ENCODE results near the gene GPBAR1.

The GPBAR1 gene

DNA sequence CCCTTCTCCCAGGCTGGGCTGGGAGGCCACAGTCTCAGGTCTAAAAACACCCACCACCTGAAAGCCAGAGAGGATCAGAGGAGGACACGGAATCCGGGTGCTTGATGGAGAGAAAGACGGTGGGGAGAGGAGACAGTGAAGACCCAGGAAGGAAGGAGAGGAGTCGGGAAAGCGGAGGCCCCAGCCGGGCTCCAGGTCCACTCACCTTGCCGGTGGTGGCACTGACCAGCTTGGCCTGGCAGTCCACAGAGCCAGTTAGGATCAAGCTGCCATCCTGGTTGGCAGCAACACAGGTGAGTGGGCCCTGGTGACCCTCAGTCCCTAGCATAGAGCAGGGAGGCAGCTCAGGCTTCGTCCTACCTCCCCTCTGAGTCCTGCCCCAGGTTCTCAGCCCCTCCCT lies 4.8 kb downstream of the GPBAR1 start:
- no peaks in the 10 kb centered on the region for H3K36me3 ChIP-seq (ENCODE audit: low read length)
- no peaks in the 10 kb centered on the region for H3K9me2 ChIP-seq (replicated peaks; ENCODE audit: insufficient read depth, low read length)
- peaks cover 7% of the 10 kb centered on the region for H3K79me2 ChIP-seq (ENCODE audit: insufficient read depth, low read length)
- no peaks in the 10 kb centered on the region for H3F3A ChIP-seq (ENCODE audit: insufficient read depth)
- H3K4me3 ChIP-seq (ENCODE audit: insufficient read depth, low read length, poor library complexity, severe bottlenecking) = no peak overlapping the region
- H3K27me3 ChIP-seq (ENCODE audit: low read length) = no peaks in the 10 kb centered on the region
- no peak overlapping the region for H3K4me2 ChIP-seq (ENCODE audit: low read depth, low read length, poor library complexity, severe bottlenecking)
- H2AFZ ChIP-seq (ENCODE audit: low read depth, low read length, severe bottlenecking) = no peak overlapping the region
- H3K9me3 ChIP-seq (ENCODE audit: insufficient read depth, low read length) = no peaks in the 10 kb centered on the region
- no peak overlapping the region for H3K27ac ChIP-seq (ENCODE audit: low read depth, low read length)
- H3K9ac ChIP-seq (ENCODE audit: low read length) = no peak overlapping the region
- no peaks in the 10 kb centered on the region for H4K20me1 ChIP-seq (ENCODE audit: low read depth, low read length)
- TF ChIP-seq, protein P1, sequence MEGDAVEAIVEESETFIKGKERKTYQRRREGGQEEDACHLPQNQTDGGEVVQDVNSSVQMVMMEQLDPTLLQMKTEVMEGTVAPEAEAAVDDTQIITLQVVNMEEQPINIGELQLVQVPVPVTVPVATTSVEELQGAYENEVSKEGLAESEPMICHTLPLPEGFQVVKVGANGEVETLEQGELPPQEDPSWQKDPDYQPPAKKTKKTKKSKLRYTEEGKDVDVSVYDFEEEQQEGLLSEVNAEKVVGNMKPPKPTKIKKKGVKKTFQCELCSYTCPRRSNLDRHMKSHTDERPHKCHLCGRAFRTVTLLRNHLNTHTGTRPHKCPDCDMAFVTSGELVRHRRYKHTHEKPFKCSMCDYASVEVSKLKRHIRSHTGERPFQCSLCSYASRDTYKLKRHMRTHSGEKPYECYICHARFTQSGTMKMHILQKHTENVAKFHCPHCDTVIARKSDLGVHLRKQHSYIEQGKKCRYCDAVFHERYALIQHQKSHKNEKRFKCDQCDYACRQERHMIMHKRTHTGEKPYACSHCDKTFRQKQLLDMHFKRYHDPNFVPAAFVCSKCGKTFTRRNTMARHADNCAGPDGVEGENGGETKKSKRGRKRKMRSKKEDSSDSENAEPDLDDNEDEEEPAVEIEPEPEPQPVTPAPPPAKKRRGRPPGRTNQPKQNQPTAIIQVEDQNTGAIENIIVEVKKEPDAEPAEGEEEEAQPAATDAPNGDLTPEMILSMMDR (IDR thresholded peaks at IDR 0.05; ENCODE audit: insufficient read depth, low read length, poor library complexity, severe bottlenecking) = no peak
- no peak for TF ChIP-seq EZH2phosphoT487 (conservative IDR thresholded peaks at IDR 0.05; ENCODE audit: low read length)

DNA sequence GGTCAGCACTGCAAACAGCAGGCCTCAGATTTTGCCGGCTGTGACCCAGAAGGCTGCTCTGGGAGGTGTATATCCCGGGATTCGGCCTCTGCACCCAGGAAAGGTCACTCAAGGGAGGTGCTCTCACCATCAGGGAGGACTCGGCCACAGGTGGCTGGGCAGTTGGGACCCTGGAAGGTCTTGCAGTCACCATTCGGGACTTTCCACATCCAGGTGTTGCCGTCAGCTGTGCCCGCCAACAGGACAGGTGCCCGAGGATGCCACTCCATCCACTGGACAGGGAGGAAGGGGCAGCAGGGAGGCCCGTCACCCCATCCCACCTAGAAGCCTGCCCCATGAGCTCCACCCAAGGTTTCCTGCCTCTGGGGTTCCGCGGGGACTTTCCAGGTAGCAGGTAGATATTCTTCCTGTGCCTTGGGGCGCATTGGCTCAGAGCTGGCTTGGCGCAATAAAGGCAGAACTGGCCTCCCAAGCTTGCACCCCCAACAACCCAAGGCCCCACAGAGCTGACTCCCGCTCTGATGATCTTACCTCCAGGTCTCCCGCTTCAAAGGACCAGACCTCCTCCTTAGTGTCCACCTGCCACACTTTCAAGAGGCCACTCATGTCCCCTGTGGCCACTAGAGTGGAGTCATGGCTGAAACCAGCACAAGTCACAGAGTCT lies 5.6 kb downstream of the GPBAR1 start:
- Histone ChIP-seq H3F3A (ENCODE audit: insufficient read depth) (no peaks in the 10 kb centered on the region), H3K9me2 (replicated peaks; ENCODE audit: insufficient read depth, low read length) (no peaks in the 10 kb centered on the region), H3K9me3 (ENCODE audit: insufficient read depth, low read length) (no peaks in the 10 kb centered on the region), H3K4me2 (ENCODE audit: low read depth, low read length, poor library complexity, severe bottlenecking) (no peak overlapping the region), H3K79me2 (ENCODE audit: insufficient read depth, low read length) (peaks cover 7% of the 10 kb centered on the region), H4K20me1 (ENCODE audit: low read depth, low read length) (no peaks in the 10 kb centered on the region), H3K27ac (ENCODE audit: low read depth, low read length) (no peak overlapping the region), H3K9ac (ENCODE audit: low read length) (no peak overlapping the region), H3K36me3 (ENCODE audit: low read length) (no peaks in the 10 kb centered on the region), H3K27me3 (ENCODE audit: low read length) (no peaks in the 10 kb centered on the region), H2AFZ (ENCODE audit: low read depth, low read length, severe bottlenecking) (no peak overlapping the region), H3K4me3 (ENCODE audit: insufficient read depth, low read length, poor library complexity, severe bottlenecking) (no peak overlapping the region)
- TF ChIP-seq EZH2phosphoT487 (conservative IDR thresholded peaks at IDR 0.05; ENCODE audit: low read length) = no peak
- TF ChIP-seq, protein P1 (IDR thresholded peaks at IDR 0.05; ENCODE audit: insufficient read depth, low read length, poor library complexity, severe bottlenecking) = no peak

- Histone ChIP-seq H3K4me2 (ENCODE audit: low read depth, low read length, poor library complexity, severe bottlenecking) (no peak overlapping the region), H3K4me3 (ENCODE audit: insufficient read depth, low read length, poor library complexity, severe bottlenecking) (no peak overlapping the region), H2AFZ (ENCODE audit: low read depth, low read length, severe bottlenecking) (no peak overlapping the region), H3K36me3 (ENCODE audit: low read length) (no peaks in the 10 kb centered on the region), H3K27ac (ENCODE audit: low read depth, low read length) (no peak overlapping the region), H3K79me2 (ENCODE audit: insufficient read depth, low read length) (peaks cover 7% of the 10 kb centered on the region), H3K9me2 (replicated peaks; ENCODE audit: insufficient read depth, low read length) (no peaks in the 10 kb centered on the region), H3K9me3 (ENCODE audit: insufficient read depth, low read length) (no peaks in the 10 kb centered on the region), H4K20me1 (ENCODE audit: low read depth, low read length) (no peaks in the 10 kb centered on the region), H3F3A (ENCODE audit: insufficient read depth) (no peaks in the 10 kb centered on the region), H3K9ac (ENCODE audit: low read length) (no peak overlapping the region), H3K27me3 (ENCODE audit: low read length) (no peaks in the 10 kb centered on the region)
- TF ChIP-seq, protein P1 (IDR thresholded peaks at IDR 0.05; ENCODE audit: insufficient read depth, low read length, poor library complexity, severe bottlenecking) = no peak
- TF ChIP-seq EZH2phosphoT487 (conservative IDR thresholded peaks at IDR 0.05; ENCODE audit: low read length) = no peak
Measured at GRCh38 chr2:218267259-218267658, 6.4 kb downstream of the GPBAR1 start.

All from SU-DHL-6 (cell line).